T-helper 17 cell (primary cell): ENCODE measurements around the gene LTBP3. TPM values are rescaled to one million over a fixed set of nuclear protein-coding genes. Genes with fewer than 3 reads are reported as not detected.

Experiments
- ATAC-seq: fragments of 150-1000 bp; cut with Tn5 transposase; 2 replicates; pipeline ENCODE4 v1.10.0; 2021; ENCODE audit warnings: mild to moderate bottlenecking, moderate library complexity
- DNase-seq, 3 donors: peaks; one replicate each; pipeline versions ENCODE4 v3.0.0 to v3.0.0-alpha.2; 2020 to 2021
- H3K9me3 ChIP-seq: one replicate; pipeline ENCODE4 v1.7.0; 2013; ENCODE audit warnings: low read length, mild to moderate bottlenecking; ENCODE audit not compliant: control insufficient read depth, poor library complexity, severe bottlenecking
- H3K27ac Mint-ChIP-seq: one replicate; pipeline ENCODE4 v1.8.0; 2022; ENCODE audit warnings: mild to moderate bottlenecking, moderate library complexity, mixed read lengths
- H3K27me3 Mint-ChIP-seq: one replicate; pipeline ENCODE4 v1.8.0; 2022; ENCODE audit warnings: mixed read lengths
- H3K36me3 Mint-ChIP-seq: one replicate; pipeline ENCODE4 v1.8.0; 2022; ENCODE audit warnings: low read depth, mixed read lengths
- H3K4me1 Mint-ChIP-seq: one replicate; pipeline ENCODE4 v1.8.0; 2022; ENCODE audit warnings: mild to moderate bottlenecking, mixed read lengths
- H3K4me3 Mint-ChIP-seq: one replicate; pipeline ENCODE4 v1.8.0; 2022; ENCODE audit warnings: mild to moderate bottlenecking, moderate library complexity, mixed read lengths
- total RNA-seq, 4 donors: library from RNA in 2 of 4; stranded (reverse) in 2 of 4; gene quantifications; one replicate each; pipeline ENCODE4 v1.2.3 and lab custom pipeline; 2022 to 2026

Gene LTBP3
- total RNA-seq, 2 donors from 2014 or later, result 123 to 187 TPM

DNA sequence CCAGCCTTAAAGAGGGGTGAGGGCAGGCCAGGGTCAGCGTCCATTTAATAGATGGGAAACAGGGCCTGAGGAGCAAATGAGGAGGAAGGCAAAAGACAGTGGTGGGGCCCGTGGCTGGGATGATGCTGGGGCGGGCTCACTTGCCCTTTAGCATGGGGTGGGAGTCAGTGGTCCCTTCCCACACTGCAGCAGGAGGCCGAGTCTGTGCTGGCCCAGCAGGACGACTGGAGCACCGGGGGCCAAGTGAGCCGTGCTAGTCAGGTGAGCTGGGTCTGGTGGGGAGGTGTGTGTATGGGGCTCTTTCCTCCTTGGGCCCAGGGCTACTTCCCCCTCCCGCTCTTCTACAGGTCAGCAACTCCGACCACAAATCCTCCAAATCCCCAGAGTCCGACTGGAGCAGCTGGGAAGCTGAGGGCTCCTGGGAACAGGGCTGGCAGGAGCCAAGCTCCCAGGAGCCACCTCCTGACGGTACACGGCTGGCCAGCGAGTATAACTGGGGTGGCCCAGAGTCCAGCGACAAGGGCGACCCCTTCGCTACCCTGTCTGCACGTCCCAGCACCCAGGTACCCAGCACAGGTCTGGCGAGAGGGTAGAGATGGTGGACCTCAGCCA lies 20.4 kb downstream of the LTBP3 start:
- DNase-seq, result no peak
- Mint-ChIP-seq H3K27ac (peak overlapping the region; percentile 29), H3K27me3 (no peaks in the 10 kb centered on the region), H3K4me1 (peaks cover 17% of the 10 kb centered on the region), H3K36me3 (peaks cover 5% of the 10 kb centered on the region), H3K4me3 (peak overlapping the region; percentile 50)
- H3K9me3 ChIP-seq, result no peaks in the 10 kb centered on the region
- ATAC-seq, result no peak

- no peaks in the 10 kb centered on the region for H3K9me3 ChIP-seq
- peaks cover 3% of the 10 kb centered on the region for H3K36me3 Mint-ChIP-seq
- no peak overlapping the region for H3K4me3 Mint-ChIP-seq
- H3K4me1 Mint-ChIP-seq, result peaks cover 15% of the 10 kb centered on the region
- no peaks in the 10 kb centered on the region for H3K27me3 Mint-ChIP-seq
- peak overlapping the region; percentile 29 for H3K27ac Mint-ChIP-seq
- ATAC-seq, result no peak
- no peak for DNase-seq
Measured at GRCh38 chr11:65537296-65537597, 20.9 kb downstream of the LTBP3 start.

DNA sequence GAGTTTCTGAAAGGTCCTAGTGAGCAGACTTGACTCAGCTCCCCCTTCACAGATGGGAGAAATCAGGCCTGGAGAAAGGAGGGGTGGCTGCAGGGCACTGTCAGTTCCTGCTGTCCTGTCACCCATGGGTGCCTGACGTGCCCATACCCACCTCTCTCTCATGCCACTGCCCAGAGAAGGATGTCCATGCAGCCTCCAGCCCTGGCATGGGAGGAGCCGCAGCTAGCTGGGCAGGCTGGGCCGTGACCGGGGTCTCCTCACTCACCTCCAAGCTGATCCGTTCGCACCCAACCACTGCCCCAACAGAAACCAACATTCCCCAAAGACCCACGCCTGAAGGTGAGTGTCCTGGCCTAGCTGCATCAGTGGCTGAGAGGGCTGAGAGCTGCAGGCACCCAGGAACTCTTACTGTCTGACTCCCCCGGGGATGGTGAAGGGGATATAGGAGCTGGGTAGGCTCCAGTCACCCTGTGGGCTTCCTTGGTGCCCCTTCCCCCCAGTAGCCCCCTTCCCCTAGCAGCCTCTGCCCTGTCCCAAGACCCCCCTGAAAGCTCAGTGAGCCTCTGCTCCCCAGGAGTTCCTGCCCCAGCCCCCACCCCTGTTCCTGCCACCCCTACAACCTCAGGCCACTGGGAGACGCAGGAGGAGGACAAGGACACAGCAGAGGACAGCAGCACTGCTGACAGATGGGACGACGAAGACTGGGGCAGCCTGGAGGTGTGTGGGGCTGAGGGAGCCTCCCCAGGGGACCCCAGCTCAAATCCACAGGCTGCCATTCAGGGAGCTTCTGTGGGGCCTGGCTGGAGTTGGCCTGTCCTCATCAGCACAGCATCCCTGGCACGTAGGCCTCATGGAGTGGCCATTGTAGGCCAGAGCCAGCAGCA lies 21.5 kb downstream of the LTBP3 start:
- no peak overlapping the region for H3K4me3 Mint-ChIP-seq
- no peaks in the 10 kb centered on the region for H3K27me3 Mint-ChIP-seq
- peaks cover 14% of the 10 kb centered on the region for H3K4me1 Mint-ChIP-seq
- DNase-seq, result no peak
- peaks cover 3% of the 10 kb centered on the region for H3K36me3 Mint-ChIP-seq
- H3K27ac Mint-ChIP-seq, result peak overlapping the region; percentile 53
- ATAC-seq, result no peak
- no peaks in the 10 kb centered on the region for H3K9me3 ChIP-seq

- DNase-seq (no peak), ATAC-seq (no peak)
- H3K9me3 ChIP-seq, result no peaks in the 10 kb centered on the region
- Mint-ChIP-seq H3K4me1 (peaks cover 13% of the 10 kb centered on the region), H3K36me3 (peaks cover 3% of the 10 kb centered on the region), H3K27ac (no peak overlapping the region), H3K4me3 (no peak overlapping the region), H3K27me3 (no peaks in the 10 kb centered on the region)
Measured at GRCh38 chr11:65535102-65535501, 23.1 kb downstream of the LTBP3 start.

DNA sequence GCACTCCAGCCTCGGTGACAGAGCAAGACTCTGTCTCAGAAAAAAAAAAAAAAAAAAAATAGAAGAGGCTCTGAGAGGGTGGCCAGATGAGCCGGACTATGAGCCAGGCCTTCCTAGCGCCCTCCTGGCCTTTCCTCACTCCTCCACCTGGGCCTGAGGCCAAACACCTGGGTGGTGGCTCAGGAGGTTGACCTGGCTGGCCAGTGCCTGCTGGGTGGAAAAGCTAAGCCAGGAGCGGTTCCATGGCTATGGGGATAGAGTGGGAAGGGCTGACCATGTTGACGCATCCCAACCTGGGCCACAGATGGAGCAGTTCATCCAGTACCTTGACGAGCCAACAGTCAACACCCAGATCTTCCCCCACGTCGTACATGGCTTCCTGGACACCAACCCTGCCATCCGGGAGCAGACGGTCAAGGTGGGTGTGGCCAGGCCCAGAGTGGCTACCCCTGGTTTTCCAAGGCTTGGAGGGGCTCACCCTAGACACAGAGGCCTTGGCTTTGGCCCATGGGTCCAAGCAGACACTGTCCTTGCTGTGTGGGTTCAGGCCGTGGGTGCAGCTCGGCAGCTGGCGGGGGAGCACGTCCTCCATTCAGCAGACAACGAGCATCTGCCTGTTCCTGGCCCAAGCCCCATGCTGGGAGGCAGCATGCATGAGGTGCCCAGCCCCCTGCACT lies 25.6 kb downstream of the LTBP3 start:
- H3K36me3 Mint-ChIP-seq, result peaks cover 3% of the 10 kb centered on the region
- DNase-seq, result no peak

DNA sequence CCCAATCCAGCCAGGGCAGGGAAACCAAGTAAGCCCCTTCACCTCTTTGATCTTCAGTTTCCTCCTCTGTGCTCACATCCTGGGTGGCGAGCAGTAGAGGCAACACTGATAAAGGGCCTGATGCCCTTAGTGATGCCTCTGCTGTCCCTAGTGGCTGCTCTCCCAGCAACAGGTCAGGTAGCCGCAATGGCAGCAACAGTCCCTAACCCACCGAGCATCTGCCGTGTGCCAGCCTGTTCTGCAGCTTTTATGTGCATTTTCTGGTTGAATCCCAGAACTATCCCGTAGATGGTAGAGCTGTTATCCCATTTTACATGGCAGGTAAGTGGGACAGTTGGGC lies 28.0 kb downstream of the LTBP3 start:
- Mint-ChIP-seq H3K4me3 (no peak overlapping the region), H3K36me3 (peaks cover 3% of the 10 kb centered on the region), H3K4me1 (peaks cover 27% of the 10 kb centered on the region), H3K27ac (peak overlapping the region; percentile 4), H3K27me3 (no peaks in the 10 kb centered on the region)
- ATAC-seq, result peak; percentile 72
- DNase-seq, result no peak
- H3K9me3 ChIP-seq, result no peaks in the 10 kb centered on the region

More for the DNA sequence above, 25.6 kb downstream of the LTBP3 start:
- Mint-ChIP-seq H3K4me3 (no peak overlapping the region), H3K27ac (no peak overlapping the region), H3K27me3 (no peaks in the 10 kb centered on the region), H3K4me1 (peaks cover 22% of the 10 kb centered on the region)
- H3K9me3 ChIP-seq, result no peaks in the 10 kb centered on the region
- no peak for ATAC-seq

DNA sequence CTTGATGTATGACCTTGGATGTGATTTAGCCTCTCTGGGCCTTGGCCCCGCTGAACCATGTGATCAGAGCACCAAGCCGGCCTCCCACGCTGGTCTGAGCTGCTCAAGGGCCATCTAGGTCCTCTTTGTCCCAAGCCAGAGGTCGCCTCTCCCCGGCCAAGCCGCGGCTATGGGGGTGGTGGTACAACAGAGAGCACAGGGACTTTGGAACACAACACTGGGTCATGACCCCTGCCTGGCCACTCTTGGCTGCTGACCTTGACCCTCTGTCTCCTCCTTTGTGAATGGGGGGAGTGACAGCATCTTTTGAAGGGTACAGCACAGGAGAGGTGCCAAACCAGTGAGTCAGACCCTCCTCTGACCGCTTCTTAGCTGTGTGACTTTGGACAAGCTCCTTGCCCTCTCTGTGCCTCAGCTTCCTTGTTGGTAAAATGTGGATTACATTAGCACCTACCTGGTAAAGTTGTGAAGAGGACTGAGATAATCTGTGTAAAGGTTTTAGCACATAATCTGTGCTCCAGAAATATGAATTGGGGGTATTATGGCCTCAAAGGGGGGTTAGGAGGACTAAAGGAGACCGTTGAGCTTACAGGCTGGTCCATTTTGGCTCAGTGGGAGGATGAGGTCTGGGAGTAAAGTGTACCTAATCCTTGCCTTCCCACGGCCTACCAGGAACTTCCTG lies 28.5 kb downstream of the LTBP3 start:
- DNase-seq (no peak), ATAC-seq (no peak)
- Mint-ChIP-seq H3K27me3 (no peaks in the 10 kb centered on the region), H3K4me3 (no peak overlapping the region), H3K4me1 (peaks cover 24% of the 10 kb centered on the region), H3K27ac (peak overlapping the region; percentile 4), H3K36me3 (peaks cover 3% of the 10 kb centered on the region)
- H3K9me3 ChIP-seq, result no peaks in the 10 kb centered on the region

- no peak overlapping the region for H3K4me3 Mint-ChIP-seq
- no peaks in the 10 kb centered on the region for H3K9me3 ChIP-seq
- DNase-seq (no peak), ATAC-seq (no peak)
- H3K27ac Mint-ChIP-seq, result no peak overlapping the region
- H3K27me3 Mint-ChIP-seq, result no peaks in the 10 kb centered on the region
- H3K4me1 Mint-ChIP-seq, result peaks cover 27% of the 10 kb centered on the region
- no peaks in the 10 kb centered on the region for H3K36me3 Mint-ChIP-seq
Measured at GRCh38 chr11:65528819-65529350, 29.3 kb downstream of the LTBP3 start.

DNA sequence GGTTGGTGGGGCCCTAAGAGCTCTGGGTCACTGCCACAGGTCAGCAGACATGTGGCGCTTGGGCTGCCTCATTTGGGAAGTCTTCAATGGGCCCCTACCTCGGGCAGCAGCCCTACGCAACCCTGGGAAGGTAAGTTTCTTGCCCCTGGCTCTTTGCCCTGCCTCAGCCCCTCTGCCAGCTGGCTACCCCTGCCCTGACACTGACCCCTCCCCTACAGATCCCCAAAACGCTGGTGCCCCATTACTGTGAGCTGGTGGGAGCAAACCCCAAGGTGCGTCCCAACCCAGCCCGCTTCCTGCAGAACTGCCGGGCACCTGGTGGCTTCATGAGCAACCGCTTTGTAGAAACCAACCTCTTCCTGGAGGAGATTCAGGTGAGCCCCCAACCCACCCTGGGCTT lies 31.4 kb downstream of the LTBP3 start:
- no peak for DNase-seq
- H3K27ac Mint-ChIP-seq, result no peak overlapping the region
- H3K4me1 Mint-ChIP-seq, result peaks cover 45% of the 10 kb centered on the region

GRCh38 chr11:65525546-65526480 lies 32.3 kb downstream of the LTBP3 start:
- no peaks in the 10 kb centered on the region for H3K27me3 Mint-ChIP-seq
- peaks cover 46% of the 10 kb centered on the region for H3K4me1 Mint-ChIP-seq
- DNase-seq (no peak), ATAC-seq (peak; percentile 15)
- no peaks in the 10 kb centered on the region for H3K9me3 ChIP-seq
- peak overlapping the region; percentile 91 for H3K4me3 Mint-ChIP-seq
- H3K27ac Mint-ChIP-seq, result peak overlapping the region; percentile 37
- H3K36me3 Mint-ChIP-seq, result no peaks in the 10 kb centered on the region

More for the DNA sequence above, 31.4 kb downstream of the LTBP3 start:
- H3K9me3 ChIP-seq, result no peaks in the 10 kb centered on the region
- no peaks in the 10 kb centered on the region for H3K36me3 Mint-ChIP-seq
- no peak for ATAC-seq
- peak overlapping the region; percentile 74 for H3K4me3 Mint-ChIP-seq
- H3K27me3 Mint-ChIP-seq, result no peaks in the 10 kb centered on the region

- Mint-ChIP-seq H3K4me1 (peaks cover 43% of the 10 kb centered on the region), H3K36me3 (no peaks in the 10 kb centered on the region), H3K27ac (peak within 1 kb of the TSS; percentile 91), H3K4me3 (peak within 1 kb of the TSS; percentile 91), H3K27me3 (no peaks in the 10 kb centered on the region)
- H3K9me3 ChIP-seq, result no peaks in the 10 kb centered on the region
- DNase-seq (peak; percentile 75 to 83 (median 80)), ATAC-seq (peak; percentile 88)
Measured at GRCh38 chr11:65524741-65525545, 33.2 kb downstream of the LTBP3 start, which contains the start of gene SCYL1. Gene SCYL1 (plus strand): TSS chr11:65525083. CDS start chr11:65525154, 71 bp downstream.
